ENCODE measurements around the gene VIPR1.

DNA sequence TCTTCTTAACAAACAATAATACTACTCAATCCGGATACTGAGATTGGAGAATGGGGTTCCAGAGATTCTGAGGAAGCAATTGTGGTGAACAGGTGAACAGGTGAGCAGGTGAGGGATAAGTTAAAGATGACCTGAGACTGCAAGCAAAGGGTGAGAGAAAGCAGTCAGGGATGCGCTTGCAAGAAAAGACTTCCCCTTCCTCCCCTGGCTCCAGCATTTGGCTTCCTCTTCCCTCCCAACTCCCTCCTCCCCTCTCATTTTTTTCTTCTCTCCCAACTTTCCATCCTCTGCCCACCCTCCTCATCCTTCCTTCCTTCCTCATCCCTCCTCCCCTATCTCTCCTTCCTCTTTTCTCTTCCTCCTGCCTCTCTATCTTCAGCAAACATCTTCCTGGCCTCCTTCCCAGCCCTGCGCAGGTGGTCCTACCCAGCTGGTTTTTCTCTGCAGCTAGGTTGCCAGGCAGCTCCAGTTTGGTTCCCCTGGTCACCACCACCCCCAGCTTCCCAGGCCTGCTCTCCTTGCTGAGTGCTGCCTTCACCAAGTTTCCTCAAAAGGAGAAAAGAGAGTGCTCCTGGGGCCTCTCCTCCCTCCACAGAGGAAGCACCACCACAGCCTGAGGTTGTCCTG lies 10.4 kb upstream of the VIPR1 start:
- TF ChIP-seq TAF1 (IDR thresholded peaks at IDR 0.05; ENCODE audit: borderline replicate concordance, low read depth, low read length) = no peak
- TF ChIP-seq POLR2A (IDR thresholded peaks at IDR 0.05; ENCODE audit: low read depth, low read length) = no peak
- no peak for TF ChIP-seq POLR2AphosphoS5 (IDR thresholded peaks at IDR 0.05; ENCODE audit: low read depth, low read length)
